HTR-8/SVneo (cell line): ENCODE measurements around the gene ATL1.
"Not testable (repeated sequence)": the region's sequence is repeated elsewhere in the genome, so short reads cannot be mapped to it uniquely, and the experiment has no call there.

Experiments
- DNase-seq: peaks from one replicate; pipeline ENCODE4 v3.0.0; 2011; ENCODE audit warnings: low spot score, mixed read lengths; ENCODE audit not compliant: insufficient read length
- FAIRE-seq: peaks from 2 replicates; lab custom pipeline; 2011; peaks lifted over from hg19 to GRCh38; lab: Jason Lieb, UNC

Gene ATL1

DNA sequence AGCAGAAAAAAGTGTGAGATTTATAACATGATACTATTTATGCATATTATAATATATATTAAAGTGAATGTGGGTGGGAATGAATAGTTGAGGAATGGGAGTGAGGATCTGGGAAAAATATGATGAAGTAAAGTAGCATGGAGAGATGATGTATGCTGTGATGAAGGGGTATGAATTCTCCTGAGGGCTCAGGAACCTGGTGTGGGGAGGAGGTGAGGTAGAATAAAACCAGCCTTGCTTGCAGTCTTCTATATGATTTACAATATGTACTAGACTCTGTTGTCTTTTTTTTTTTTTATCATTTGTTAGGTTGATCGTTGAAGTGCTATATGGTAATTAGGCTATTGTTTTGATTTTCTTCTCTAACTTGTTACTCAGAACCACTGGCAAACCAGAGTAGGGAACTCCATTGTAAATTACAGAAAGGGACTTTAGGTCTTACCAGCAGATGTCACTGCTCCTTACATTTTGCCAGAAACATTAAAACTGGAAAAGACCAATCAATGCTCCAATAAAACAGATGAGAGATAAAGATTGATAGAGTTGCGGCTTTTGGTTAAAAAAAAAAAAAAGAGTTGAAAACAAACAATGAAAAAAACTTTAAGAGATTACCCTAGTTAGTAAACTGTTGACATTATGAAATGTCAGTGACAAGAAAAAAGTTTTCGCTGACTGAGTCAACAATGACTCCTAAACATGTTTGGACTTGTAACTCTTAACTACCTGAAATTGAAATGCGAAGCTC lies 39.9 kb downstream of the ATL1 start:
- FAIRE-seq, result no peak

DNA sequence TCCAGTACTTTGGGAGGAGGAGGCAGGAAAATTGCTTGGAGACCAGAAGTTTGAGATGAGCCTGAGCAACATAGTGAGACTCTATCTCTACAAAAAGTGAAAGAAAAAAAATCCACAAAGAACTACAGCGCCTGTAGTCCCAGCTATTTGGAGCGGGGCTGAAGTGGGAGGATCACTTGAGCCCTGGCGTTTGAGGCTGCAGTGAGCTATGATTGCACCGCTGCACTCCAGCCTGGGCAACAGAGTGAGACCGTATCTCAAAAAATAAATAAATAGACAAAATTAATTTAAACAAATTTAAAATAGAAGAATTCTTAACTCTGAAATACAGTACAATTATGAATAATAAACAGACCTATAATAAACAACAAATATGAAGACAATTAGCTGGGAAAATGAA lies 40.9 kb downstream of the ATL1 start:
- DNase-seq, result no peak
- FAIRE-seq, result no peak

More for the DNA sequence above, 39.9 kb downstream of the ATL1 start:
- peak; percentile 30 for DNase-seq

DNA sequence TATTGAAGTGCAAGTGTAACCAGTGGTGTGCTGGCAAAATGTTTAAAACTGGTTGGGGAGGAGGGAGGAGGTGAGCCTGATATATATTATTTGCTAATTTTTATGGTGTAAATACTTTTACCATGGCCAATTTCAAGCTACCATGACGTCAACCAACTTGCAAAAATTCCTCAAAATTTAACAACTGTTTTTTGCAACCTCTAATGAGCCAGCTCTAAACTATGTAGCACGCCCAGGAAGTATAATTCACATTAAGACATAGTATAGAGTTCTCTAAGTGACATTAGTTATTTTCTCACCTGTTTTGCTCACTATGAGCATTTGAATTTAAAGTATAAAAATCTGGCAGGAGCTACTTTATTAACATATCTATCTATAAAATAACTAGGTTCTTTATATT lies 41.4 kb downstream of the ATL1 start:
- no peak for FAIRE-seq
- no peak for DNase-seq

DNA sequence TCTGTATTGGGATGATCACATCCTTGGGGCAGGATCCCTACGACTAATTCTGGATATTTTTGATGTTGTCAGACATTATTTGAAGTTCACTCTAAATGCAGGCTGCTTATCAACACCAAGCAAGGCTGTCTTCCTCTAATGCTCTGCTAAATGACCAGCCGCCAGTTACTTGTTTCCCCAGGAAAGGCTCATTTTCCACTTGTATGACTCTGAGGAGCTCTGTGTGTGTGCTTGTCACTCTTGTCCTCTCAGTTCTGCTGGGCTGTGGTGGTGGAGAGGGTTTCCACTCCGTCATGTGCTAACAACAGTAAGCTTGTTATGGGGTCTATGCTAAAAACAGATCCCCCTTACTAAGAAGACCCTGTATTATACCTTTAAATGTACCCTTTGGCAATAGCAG lies 42.1 kb downstream of the ATL1 start:
- DNase-seq, result no peak
- no peak for FAIRE-seq

DNA sequence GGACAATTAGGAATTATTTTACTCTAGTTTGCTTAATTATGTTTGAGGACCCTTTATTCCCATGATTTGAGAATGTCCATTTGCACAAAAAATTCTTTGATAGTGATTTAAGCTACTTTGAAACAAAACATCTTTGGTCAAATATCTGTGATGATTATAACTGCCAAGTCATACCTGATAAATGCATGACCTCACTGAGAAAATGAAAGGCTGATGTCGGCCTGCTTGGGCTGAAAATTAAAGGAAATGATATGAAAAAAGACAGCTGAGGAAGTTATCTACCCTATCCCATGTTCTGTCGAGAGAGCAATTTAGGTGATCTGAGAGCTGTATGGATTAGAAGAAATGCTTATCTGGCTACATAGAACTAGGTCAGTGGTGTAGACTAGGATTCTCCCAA lies 43.6 kb downstream of the ATL1 start:
- FAIRE-seq, result no peak
- no peak for DNase-seq

DNA sequence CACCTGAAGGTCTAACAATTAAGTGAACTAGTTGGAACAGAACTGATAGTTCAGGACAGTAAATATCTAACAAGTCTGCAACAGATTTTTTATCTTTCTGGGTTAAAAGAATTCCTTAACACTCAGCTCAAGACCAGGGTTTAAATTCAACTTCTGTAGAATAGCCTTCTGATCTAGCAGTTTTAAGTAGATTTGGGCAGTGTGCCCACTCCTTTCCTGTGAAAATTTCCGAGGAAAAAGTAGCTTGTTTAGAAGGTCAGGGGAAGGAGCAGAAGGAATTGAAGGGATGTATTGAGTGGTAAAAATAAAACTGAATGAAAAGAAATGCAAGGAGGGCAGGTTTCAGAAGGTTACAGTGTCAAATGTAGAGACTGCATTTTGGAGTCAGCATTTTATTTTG lies 45.8 kb downstream of the ATL1 start:
- FAIRE-seq (no peak), DNase-seq (no peak)

DNA sequence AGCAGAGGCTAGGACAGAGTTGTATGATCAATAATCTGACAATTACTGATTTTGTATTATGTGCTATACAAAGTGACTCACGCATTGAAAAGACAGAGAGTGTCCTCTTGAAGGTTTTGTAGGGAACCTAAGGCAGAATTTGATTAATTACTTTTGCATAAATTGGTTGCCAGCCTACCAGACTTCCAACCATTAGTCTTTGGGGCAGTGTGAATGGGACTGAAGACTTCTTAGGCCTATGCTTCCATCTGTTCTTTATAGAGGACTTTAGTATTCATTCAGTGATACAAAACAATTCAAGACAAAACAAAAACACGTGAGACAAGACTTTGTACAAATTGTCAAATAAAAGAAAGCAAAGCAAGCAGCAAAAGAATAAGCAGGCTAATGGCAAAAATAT lies 46.5 kb downstream of the ATL1 start:
- DNase-seq, result no peak

DNA sequence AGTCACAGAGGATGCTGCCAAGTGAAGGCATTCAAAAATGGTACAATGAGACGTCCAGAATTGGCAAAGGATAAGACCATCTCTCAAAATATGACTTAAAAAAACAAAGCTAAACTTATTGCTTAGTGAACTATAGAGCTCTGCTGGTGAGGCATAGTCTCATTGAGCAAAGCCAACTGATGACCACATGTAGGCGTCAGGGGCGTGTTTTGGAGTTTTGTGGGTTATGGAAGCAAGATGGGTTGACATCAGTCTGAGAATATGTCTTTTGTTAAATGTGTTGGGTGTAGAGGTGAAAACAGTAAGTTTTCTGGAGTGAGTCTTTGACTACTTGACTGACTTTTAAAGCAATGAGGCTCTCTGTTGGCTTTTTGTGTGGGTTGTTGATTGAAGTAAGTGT lies 47.2 kb downstream of the ATL1 start:
- FAIRE-seq (no peak), DNase-seq (no peak)

More for the DNA sequence above, 46.5 kb downstream of the ATL1 start:
- no peak for FAIRE-seq

DNA sequence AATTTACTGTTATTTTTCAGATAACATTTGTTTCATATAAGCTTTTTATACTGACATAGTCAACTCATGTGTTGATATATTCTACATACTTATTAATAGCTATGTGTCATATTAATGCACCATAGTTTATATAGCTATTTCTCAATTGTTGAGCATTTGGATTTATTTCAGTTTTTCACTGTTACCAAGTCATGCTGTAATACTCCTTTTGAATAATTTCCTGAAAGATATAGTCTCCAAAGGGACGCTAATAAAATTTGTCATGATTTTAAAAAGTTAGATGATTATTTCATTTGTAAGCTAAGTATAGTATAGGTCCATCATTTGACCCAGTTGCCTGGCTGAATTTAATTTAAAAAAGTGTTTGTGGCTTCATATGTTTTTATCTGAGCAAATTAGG lies 47.8 kb downstream of the ATL1 start:
- FAIRE-seq, result no peak

DNA sequence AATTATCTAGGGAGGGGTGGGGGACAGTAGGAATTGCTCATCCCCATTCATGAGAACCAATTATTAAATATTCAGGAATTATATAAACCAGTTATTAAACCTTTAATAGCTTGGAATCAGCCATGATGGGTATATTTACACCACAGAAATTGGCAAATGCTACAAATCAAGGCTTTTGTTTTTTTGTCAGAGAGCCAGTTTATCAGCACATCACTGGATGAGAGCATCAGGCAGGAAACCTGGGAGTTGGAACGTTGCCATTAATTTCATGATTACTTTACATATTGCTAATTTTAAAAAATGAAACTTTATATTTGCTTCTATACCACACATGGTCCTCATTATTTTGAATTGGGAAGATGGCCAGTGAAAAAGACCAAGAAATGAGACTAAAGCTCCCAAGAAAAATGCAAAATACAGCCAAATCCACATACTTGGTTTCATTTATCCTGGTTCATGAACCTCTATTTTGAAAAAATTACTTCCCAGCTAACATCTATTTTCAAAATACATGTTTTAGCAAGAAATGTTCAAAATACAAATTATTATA lies 48.4 kb downstream of the ATL1 start:
- no peak for FAIRE-seq

More for the DNA sequence above, 47.8 kb downstream of the ATL1 start:
- DNase-seq, result no peak

DNA sequence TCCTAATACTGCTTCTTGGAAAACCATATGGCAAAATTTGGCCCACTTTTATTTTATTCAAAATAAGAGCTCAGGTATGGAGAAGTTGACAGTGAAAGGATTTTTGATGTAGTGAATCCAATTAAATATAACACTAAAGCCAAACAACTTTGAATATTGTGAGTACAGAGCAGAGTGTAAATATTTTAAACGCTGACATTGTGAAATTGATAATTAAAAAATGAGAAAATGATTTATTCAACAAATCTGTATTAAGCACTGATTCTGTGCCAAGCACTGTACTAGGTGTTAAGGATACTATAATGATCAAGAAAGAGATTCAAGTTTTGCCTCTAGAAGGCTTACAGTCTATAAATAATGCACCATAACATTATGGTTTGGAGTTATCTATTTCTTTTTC lies 50.5 kb downstream of the ATL1 start:
- FAIRE-seq, result no peak
- no peak for DNase-seq

More for the DNA sequence above, 48.4 kb downstream of the ATL1 start:
- no peak for DNase-seq

DNA sequence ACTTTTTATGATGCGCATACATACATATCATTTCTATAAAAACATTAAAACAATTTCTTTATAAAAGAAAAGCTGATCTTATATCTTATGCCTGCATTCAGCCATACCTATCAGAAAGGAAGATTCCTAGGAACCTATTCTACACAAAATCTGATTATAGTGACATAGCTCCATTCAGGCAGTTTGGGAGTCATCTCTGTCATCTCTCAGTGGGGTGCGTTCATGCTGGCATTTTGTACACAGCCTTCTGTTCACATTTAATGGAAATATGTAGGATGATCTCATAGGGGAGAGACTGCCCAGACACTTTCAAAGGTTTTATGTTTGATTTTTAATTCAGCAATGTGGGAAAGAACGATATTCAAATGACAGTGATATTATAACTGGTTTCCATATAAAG lies 52.9 kb downstream of the ATL1 start:
- DNase-seq (no peak), FAIRE-seq (no peak)

DNA sequence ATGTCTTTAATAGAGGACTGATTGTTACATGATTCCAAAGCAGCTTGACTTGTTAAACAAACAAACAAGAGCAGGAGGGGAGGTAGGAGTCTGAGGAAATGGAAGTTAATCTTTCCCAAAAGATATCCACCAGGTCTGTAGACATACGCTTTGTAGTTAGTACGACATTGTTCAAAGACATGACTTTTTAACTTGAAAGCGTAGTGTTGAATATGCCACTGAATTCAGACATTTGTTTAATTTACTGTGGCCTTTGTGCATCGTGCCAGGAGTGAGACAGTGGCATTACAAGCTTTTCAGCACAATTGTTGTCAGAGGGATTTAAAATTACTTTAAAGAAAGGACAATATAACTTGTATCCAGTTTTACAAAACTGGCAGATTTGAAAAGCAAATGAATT lies 55.1 kb downstream of the ATL1 start:
- no peak for DNase-seq
- no peak for FAIRE-seq

DNA sequence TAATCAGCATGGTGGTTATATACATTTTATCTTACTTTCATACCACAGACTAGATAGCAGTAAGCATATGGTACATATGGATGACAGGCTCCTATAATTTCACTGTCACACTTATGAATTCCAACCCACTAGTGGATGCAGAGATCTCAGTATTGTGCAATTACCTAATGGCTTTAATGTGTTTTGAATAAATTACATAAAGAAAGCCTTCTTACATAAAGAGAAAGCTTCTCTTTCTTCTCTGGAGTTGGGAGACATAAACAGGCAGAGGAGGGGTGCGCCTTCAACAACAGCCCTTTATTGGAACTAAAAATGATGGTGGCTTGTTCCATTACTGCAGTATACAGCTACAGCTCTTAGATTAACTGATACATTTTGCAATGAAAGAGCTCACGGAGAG lies 55.6 kb downstream of the ATL1 start:
- no peak for FAIRE-seq
- DNase-seq, result no peak

DNA sequence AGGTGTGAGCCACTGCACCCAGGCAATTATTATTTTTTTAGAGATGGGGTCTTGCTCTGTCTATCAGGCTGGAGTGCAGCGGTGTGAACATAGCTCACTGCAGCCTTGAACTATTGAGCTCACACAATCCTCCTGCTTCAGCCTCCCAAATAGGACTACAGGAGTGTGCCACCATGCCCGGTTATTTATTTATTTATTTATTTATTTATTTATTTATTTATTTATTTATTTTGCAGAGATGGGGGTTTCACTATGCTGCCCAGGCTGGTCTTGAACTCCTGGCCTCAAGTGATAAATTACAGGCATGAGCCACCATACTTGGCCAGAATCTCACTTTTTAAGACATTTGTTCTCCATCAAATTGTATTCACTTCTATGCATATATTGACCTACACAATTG lies 56.3 kb downstream of the ATL1 start:
- no peak for DNase-seq
- no peak for FAIRE-seq

DNA sequence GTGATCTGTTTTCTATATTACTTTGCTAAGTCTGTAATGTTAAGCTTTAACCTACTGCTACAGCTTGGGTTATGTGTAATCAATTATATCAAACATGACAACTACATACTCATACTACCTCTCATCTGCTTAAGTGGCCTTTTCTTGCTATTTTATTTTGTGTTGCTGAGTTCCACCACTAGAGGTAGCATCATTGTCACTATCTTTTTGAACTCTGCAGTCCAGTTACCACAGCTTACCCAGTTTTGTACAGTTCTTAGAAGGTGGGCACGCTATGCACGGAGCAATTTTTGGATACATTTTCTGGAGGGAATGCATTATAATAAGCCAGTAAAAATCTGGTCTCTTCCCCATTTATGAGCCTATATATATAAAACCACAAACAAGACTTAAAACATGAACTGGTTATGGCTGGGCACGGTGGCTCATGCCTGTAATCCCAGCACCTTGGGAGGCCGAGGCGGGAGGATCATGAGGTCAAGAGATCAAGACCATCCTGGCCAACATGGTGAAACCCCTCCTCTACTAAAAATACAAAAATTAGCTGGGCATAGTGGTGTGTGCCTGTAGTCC lies 59.7 kb downstream of the ATL1 start:
- FAIRE-seq, result peak; percentile 66
- peak; percentile 34 for DNase-seq

DNA sequence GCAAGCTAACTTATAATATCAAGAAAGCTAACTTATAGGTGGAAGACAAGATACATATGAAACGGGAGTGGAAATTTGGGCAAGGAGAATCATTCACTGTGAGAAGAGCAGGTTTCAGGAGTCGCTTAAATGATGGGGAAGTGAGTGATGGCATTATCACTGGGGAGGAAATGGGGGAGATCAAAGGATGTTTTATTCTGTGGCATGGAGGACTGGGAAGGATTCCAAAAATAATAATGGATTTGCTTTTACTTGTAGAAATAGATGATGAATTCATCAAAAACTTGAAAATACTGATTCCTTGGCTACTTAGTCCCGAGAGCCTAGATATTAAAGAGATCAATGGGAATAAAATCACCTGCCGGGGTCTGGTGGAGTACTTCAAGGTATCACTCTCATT lies 60.4 kb downstream of the ATL1 start:
- FAIRE-seq (no peak), DNase-seq (no peak)

DNA sequence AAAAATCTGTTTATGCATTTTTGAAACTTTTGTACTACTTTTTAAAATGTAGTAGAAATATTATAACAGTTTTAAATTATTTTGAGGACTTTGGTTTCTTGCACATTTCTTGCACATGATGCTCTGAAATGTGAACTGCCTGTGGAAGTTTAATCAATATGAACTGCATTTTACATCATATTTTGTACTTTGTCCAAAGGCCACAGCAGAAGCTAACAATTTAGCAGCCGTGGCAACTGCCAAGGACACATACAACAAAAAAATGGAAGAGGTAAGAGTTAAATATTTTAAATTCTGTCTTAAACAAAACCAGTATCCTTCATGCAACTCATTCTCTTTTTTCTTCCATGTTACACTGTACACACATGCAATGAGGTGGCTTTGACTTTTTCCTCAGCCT lies 63.0 kb downstream of the ATL1 start:
- DNase-seq (no peak), FAIRE-seq (no peak)

DNA sequence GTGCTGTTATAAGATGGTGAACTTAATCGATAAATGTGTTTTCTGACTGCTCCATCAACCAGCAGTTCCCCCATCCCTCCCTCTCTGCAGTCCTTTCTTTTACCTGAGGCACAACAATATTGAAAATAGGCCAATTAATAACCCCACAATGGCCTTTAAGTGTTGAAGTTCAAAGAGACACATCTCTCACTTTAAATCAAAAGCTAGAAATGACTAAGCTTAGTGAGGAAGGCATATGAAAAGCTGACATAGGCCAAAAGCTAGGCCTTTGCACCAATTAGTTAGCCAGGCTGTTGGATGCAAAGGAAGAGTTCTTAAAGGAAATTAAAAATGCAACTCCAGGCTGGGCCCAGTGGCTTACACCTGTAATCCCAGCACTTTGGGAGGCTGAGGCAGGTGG lies 64.5 kb downstream of the ATL1 start:
- DNase-seq, result no peak
- FAIRE-seq, result no peak

DNA sequence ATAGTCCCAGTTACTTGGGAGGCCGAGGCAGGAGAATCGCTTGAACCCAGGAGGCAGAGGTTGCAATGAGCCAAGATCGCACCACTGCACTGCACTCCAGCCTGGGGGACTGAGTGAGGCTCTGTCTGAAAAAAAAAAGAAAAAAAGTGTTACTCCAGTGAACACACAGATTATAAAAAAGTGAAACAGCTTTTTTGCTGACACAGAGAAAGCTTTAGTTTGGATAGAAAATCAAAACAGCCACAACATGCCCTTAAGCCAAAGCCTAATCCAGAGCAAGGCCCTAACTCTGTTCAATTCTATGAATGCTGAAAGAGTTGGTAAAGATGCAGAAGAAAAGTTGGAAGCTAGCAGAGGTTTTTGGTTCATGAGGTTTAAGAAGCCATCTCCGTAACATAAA lies 65.0 kb downstream of the ATL1 start:
- not testable (repeated sequence) for FAIRE-seq, DNase-seq

DNA sequence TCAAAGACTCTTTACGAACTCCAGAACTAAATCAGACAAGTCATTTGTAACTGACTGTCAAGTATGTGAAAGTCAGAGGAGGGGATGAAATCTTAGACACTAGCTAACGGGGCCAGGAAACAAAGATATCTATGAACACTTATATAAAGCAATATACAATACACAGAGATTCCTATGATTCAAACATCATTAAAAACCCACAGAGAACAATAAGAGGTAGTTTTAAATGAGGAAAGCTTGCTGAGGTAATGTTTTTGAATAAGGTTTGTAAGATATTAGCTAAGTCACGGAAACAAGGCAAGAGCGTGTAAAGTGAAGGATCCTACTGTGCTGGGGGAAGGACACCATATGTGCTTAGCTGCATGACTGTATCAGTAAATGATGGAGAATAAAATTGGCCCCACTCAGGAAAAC lies 71.5 kb downstream of the ATL1 start:
- DNase-seq (no peak), FAIRE-seq (no peak)

DNA sequence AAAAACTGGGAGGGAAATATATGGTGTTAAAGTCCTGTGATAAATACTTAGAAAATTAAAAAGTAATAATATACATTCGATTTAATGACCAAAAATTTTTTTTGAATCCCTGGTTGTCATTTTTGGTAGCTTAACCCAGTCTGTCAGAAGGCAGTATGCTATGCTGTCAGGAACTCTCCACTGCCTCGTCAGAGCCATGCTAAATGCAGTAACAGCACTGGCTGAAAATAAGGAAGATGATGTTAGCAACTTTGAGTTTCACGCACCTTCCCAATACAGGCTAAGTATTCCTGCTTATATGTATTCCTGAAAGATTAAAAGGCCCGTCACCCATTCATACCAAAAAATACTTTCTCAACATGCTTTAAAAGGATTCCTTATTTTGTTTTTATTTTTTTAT lies 74.0 kb downstream of the ATL1 start:
- FAIRE-seq, result peak; percentile 28

More for the DNA sequence above, 74.0 kb downstream of the ATL1 start:
- DNase-seq, result no peak
